Measurements from ENCODE around the gene PTBP3.

DNA sequence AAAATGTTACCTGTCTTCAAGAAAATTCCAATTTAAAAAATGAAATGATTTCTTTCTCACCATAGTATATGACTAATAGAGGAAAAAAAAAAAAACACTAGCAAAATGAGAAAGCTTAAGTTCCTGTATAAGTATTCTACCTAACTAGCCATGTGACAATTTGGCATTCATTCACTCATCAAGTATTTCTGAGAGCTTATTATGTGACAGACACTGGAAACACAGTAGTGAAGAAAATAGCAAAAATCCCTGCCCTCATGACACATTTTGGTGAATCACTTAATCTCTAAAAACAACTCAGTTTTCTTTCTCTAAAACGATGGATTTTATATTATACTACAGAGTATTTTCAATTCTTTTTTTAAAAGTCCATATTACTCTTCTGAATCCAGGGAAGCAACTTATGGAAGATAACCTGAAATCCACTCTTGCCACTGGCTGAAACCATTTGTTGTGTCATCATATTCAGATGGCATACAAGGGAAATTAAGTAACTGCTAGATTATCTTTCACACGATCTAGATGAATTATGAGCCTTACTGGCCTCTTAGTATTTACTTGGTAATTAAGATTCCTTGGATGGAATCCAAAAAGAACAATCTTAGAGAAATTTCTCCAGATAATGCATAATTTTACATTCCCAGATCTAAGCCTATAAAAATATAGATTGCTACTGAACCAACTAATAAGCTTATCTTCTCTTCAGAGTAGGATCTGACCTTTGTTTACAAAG is 5.5 kb downstream of the PTBP3 start:
- TF ChIP-seq, protein P1, sequence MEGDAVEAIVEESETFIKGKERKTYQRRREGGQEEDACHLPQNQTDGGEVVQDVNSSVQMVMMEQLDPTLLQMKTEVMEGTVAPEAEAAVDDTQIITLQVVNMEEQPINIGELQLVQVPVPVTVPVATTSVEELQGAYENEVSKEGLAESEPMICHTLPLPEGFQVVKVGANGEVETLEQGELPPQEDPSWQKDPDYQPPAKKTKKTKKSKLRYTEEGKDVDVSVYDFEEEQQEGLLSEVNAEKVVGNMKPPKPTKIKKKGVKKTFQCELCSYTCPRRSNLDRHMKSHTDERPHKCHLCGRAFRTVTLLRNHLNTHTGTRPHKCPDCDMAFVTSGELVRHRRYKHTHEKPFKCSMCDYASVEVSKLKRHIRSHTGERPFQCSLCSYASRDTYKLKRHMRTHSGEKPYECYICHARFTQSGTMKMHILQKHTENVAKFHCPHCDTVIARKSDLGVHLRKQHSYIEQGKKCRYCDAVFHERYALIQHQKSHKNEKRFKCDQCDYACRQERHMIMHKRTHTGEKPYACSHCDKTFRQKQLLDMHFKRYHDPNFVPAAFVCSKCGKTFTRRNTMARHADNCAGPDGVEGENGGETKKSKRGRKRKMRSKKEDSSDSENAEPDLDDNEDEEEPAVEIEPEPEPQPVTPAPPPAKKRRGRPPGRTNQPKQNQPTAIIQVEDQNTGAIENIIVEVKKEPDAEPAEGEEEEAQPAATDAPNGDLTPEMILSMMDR (IDR thresholded peaks at IDR 0.05) = no peak
- TF ChIP-seq POLR2A (IDR thresholded peaks at IDR 0.05) = no peak
- no peak for TF ChIP-seq EP300 (IDR thresholded peaks at IDR 0.05)

Data from ovary (tissue), 3 donors.